Measurements from ENCODE around the gene WNT3A.

Gene WNT3A

DNA sequence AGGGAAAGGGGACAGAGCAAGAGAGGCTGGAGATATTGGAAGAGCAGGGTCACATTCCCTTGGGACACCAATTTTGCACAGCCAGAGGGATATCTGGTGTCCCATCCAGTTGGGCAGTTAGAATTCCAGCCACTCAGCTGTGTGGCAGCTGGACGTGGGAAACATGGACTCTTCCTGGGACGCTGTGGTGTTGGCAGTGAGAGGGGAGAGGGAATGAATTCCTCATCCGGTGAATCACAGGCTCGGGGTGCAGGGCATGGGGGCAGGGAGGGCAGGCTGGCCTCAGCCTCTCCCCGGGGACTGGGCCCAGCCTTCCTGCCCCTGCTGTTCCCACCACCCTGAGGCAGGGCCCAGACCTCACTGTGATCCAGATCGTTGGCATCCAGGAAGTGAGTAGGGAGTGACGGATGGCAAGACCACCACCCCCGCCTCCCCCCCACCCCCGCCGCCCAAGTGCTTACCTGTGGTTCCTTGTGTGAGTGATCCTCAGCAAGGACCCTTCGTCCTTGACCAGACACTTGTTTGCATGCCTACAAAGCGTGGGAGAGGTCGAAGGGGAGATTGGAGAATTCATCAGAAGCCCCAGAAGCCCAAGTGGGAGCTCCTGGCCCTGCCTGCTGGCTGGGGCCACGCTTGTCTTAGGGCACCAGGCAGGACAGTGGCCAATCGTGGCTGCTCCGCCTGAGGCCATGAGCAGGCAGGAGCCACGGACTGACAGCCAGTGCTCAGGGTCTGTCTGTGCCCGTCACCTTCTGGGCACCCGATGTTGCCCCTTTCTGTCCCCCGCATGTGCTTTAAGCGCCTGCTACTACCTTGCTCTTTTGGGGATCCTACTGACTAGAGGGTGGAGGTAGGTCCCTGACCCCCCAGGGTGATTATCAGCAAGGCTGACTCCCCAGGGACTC, 8.7 kb downstream of the WNT3A start:
- TF ChIP-seq MYC (IDR thresholded peaks at IDR 0.05; ENCODE audit: low read depth, low read length) (no peak), MAX (IDR thresholded peaks at IDR 0.05; ENCODE audit: low read depth, low read length) (no peak), POLR2A (IDR thresholded peaks at IDR 0.05; ENCODE audit: extremely low read depth, insufficient read length) (no peak)
- TF ChIP-seq, protein P1, sequence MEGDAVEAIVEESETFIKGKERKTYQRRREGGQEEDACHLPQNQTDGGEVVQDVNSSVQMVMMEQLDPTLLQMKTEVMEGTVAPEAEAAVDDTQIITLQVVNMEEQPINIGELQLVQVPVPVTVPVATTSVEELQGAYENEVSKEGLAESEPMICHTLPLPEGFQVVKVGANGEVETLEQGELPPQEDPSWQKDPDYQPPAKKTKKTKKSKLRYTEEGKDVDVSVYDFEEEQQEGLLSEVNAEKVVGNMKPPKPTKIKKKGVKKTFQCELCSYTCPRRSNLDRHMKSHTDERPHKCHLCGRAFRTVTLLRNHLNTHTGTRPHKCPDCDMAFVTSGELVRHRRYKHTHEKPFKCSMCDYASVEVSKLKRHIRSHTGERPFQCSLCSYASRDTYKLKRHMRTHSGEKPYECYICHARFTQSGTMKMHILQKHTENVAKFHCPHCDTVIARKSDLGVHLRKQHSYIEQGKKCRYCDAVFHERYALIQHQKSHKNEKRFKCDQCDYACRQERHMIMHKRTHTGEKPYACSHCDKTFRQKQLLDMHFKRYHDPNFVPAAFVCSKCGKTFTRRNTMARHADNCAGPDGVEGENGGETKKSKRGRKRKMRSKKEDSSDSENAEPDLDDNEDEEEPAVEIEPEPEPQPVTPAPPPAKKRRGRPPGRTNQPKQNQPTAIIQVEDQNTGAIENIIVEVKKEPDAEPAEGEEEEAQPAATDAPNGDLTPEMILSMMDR (IDR thresholded peaks at IDR 0.05; ENCODE audit: low read depth, low read length) = no peak
- H3K4me3 ChIP-seq (ENCODE audit: low read depth, low read length) = no peak overlapping the region
- no peak for DNase-seq (ENCODE audit: low read depth)

DNA sequence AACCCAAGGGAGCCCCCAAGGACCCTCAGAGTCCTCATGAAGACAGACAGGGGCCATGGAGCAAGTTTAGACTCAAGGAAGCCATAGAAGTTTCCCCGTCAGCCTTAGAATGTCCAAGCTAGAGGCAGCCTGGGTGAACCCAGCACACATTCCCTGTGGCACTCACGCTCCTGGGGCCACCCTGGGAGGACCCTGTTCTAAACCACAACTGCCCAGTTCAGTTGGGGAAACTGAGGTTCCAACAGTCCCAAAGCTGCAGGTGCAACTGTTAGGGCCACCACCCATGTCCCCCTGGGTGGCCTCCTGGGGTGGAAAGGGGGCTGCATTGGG, 9.3 kb downstream of the WNT3A start:
- TF ChIP-seq, protein P1 (IDR thresholded peaks at IDR 0.05; ENCODE audit: low read depth, low read length) = no peak
- TF ChIP-seq POLR2A (IDR thresholded peaks at IDR 0.05; ENCODE audit: extremely low read depth, insufficient read length) (no peak), MAX (IDR thresholded peaks at IDR 0.05; ENCODE audit: low read depth, low read length) (no peak), MYC (IDR thresholded peaks at IDR 0.05; ENCODE audit: low read depth, low read length) (no peak)
- no peak for DNase-seq (ENCODE audit: low read depth)
- H3K4me3 ChIP-seq (ENCODE audit: low read depth, low read length) = no peak overlapping the region

DNA sequence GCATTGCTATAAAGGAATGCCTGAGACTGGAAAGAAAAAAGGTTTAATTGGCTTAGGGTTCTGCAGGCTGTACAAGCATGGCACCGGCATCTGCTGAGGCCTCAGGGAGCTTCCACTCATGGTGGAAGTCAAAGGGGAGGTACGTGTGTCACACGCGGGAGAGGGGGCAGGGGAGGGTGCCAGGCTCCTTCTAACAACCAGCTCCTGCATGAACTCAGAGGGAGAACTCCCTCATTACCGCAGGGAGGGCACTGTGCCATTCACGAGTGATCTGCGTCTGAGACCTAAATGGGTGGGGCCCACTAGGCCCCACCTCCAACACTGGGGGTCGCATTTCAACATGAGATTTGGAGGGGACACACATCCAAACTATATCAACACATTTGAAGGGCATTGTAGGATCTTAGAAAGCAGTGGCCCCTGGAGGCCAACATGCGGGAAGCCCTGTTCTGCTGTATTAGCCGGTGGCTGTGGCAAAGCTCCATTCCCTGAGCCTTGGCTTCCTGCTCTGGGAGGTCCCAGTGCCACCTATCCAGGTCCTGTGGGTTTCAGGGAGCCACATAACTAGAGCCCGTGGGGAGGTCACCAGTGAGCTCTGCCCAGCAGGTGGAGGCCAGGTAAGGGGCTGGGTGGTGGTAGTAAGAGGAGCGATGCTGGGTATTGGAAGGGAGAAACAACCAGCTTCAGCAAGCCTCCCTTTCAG, 10.0 kb downstream of the WNT3A start:
- H3K4me3 ChIP-seq (ENCODE audit: low read depth, low read length) = no peak overlapping the region
- DNase-seq (ENCODE audit: low read depth) = no peak
- no peak for TF ChIP-seq MYC (IDR thresholded peaks at IDR 0.05; ENCODE audit: low read depth, low read length)
- no peak for TF ChIP-seq POLR2A (IDR thresholded peaks at IDR 0.05; ENCODE audit: extremely low read depth, insufficient read length)
- no peak for TF ChIP-seq MAX (IDR thresholded peaks at IDR 0.05; ENCODE audit: low read depth, low read length)
- TF ChIP-seq, protein P1 (IDR thresholded peaks at IDR 0.05; ENCODE audit: low read depth, low read length) = no peak

DNA sequence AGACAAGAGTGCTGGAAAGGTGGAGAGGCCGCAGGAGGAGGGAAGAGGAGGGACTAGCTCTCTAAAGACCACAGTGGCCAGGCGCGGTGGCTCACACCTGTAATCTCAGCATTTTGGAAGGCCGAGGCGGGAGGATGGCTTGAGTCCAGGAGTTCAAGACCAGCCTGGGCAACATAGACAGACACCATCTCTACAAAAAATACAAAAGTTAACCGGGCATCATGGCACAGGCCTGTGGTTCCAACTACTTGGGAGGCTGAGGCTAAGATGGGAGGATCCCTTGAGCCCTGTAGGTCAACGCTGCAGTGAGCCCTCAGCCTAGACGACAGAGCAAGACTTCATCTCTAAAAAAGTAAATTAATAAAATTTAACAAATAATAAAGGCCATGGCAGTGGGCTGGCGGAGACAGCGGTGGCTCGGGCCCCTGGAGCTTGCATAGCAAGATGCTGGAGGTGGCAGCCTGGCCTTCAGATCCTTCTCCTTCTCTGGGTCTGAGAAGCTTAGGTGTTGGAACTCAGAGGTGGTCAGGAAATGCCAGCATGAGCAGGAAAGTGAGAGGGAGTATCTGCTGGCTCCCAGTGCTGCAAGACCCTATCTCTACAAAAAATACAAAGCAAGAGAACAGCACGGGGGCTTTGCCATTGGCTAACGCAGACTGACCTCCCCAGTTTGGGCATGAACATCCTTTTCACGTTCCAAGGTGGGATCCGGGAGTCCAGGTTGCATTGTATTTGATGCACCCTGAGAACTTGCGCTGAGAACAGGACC, 10.7 kb downstream of the WNT3A start:
- TF ChIP-seq, protein P1 (IDR thresholded peaks at IDR 0.05; ENCODE audit: low read depth, low read length) = no peak
- TF ChIP-seq MYC (IDR thresholded peaks at IDR 0.05; ENCODE audit: low read depth, low read length) = no peak
- no peak for TF ChIP-seq MAX (IDR thresholded peaks at IDR 0.05; ENCODE audit: low read depth, low read length)
- no peak for TF ChIP-seq POLR2A (IDR thresholded peaks at IDR 0.05; ENCODE audit: extremely low read depth, insufficient read length)
- DNase-seq (ENCODE audit: low read depth) = no peak
- H3K4me3 ChIP-seq (ENCODE audit: low read depth, low read length) = no peak overlapping the region

GRCh38 chr1:228018125-228018398, 11.3 kb downstream of the WNT3A start:
- TF ChIP-seq MYC (IDR thresholded peaks at IDR 0.05; ENCODE audit: low read depth, low read length) = no peak
- no peak for TF ChIP-seq POLR2A (IDR thresholded peaks at IDR 0.05; ENCODE audit: extremely low read depth, insufficient read length)
- TF ChIP-seq, protein P1 (IDR thresholded peaks at IDR 0.05; ENCODE audit: low read depth, low read length) = no peak
- TF ChIP-seq MAX (IDR thresholded peaks at IDR 0.05; ENCODE audit: low read depth, low read length) = no peak
- DNase-seq (ENCODE audit: low read depth) = no peak
- H3K4me3 ChIP-seq (ENCODE audit: low read depth, low read length) = no peak overlapping the region

All from NB4 (cell line).